ENCODE data around the gene OPCML.

The OPCML gene

GRCh38 chr11:132865623-132866022 is 666.7 kb downstream of the OPCML start:
- Mint-ChIP-seq H3K27ac (no peak overlapping the region), H3K4me1 (ENCODE audit: low read depth) (no peaks in the 10 kb centered on the region), H3K27me3 (ENCODE audit: low read depth) (no peaks in the 10 kb centered on the region), H3K36me3 (ENCODE audit: low read depth) (no peaks in the 10 kb centered on the region), H3K4me3 (no peak overlapping the region), H3K9me3 (peaks cover 4% of the 10 kb centered on the region)
- no peak for DNase-seq (ENCODE audit: low spot score)

GRCh38 chr11:132864811-132865576 is 667.3 kb downstream of the OPCML start:
- Mint-ChIP-seq H3K27me3 (ENCODE audit: low read depth) (no peaks in the 10 kb centered on the region), H3K9me3 (peaks cover 3% of the 10 kb centered on the region), H3K4me1 (ENCODE audit: low read depth) (no peaks in the 10 kb centered on the region), H3K4me3 (no peak overlapping the region), H3K27ac (no peak overlapping the region), H3K36me3 (ENCODE audit: low read depth) (no peaks in the 10 kb centered on the region)
- DNase-seq (ENCODE audit: low spot score) = no peak

- no peak for DNase-seq (ENCODE audit: low spot score)
- Mint-ChIP-seq H3K27me3 (ENCODE audit: low read depth) (no peaks in the 10 kb centered on the region), H3K9me3 (no peaks in the 10 kb centered on the region), H3K4me1 (ENCODE audit: low read depth) (no peaks in the 10 kb centered on the region), H3K27ac (no peak overlapping the region), H3K4me3 (no peak overlapping the region), H3K36me3 (ENCODE audit: low read depth) (no peaks in the 10 kb centered on the region)
Measured at GRCh38 chr11:132862933-132863332, 669.4 kb downstream of the OPCML start.

- H3K36me3 Mint-ChIP-seq (ENCODE audit: low read depth) = no peaks in the 10 kb centered on the region
- H3K27me3 Mint-ChIP-seq (ENCODE audit: low read depth) = no peaks in the 10 kb centered on the region
- H3K4me1 Mint-ChIP-seq (ENCODE audit: low read depth) = no peaks in the 10 kb centered on the region
- no peak overlapping the region for H3K4me3 Mint-ChIP-seq
- H3K27ac Mint-ChIP-seq = no peak overlapping the region
- H3K9me3 Mint-ChIP-seq = no peaks in the 10 kb centered on the region
- DNase-seq (ENCODE audit: low spot score) = no peak
Measured at GRCh38 chr11:132862137-132862536, 670.2 kb downstream of the OPCML start.

- Mint-ChIP-seq H3K4me1 (ENCODE audit: low read depth) (no peaks in the 10 kb centered on the region), H3K27ac (no peak overlapping the region), H3K9me3 (no peaks in the 10 kb centered on the region), H3K27me3 (ENCODE audit: low read depth) (no peaks in the 10 kb centered on the region), H3K36me3 (ENCODE audit: low read depth) (no peaks in the 10 kb centered on the region), H3K4me3 (no peak overlapping the region)
- DNase-seq (ENCODE audit: low spot score) = no peak
Measured at GRCh38 chr11:132859306-132859705, 673.0 kb downstream of the OPCML start.

- Mint-ChIP-seq H3K36me3 (ENCODE audit: low read depth) (no peaks in the 10 kb centered on the region), H3K4me1 (ENCODE audit: low read depth) (no peaks in the 10 kb centered on the region), H3K4me3 (no peak overlapping the region), H3K27me3 (ENCODE audit: low read depth) (no peaks in the 10 kb centered on the region), H3K9me3 (no peaks in the 10 kb centered on the region), H3K27ac (no peak overlapping the region)
- DNase-seq (ENCODE audit: low spot score) = no peak
Measured at GRCh38 chr11:132858223-132858622, 674.1 kb downstream of the OPCML start.

- H3K27ac Mint-ChIP-seq = no peak overlapping the region
- no peaks in the 10 kb centered on the region for H3K27me3 Mint-ChIP-seq (ENCODE audit: low read depth)
- H3K36me3 Mint-ChIP-seq (ENCODE audit: low read depth) = no peaks in the 10 kb centered on the region
- no peak overlapping the region for H3K4me3 Mint-ChIP-seq
- no peak for DNase-seq (ENCODE audit: low spot score)
- no peaks in the 10 kb centered on the region for H3K9me3 Mint-ChIP-seq
- H3K4me1 Mint-ChIP-seq (ENCODE audit: low read depth) = no peaks in the 10 kb centered on the region
Measured at GRCh38 chr11:132856032-132856431, 676.3 kb downstream of the OPCML start.

GRCh38 chr11:132855516-132855915 is 676.8 kb downstream of the OPCML start:
- no peaks in the 10 kb centered on the region for H3K27me3 Mint-ChIP-seq (ENCODE audit: low read depth)
- no peaks in the 10 kb centered on the region for H3K4me1 Mint-ChIP-seq (ENCODE audit: low read depth)
- no peaks in the 10 kb centered on the region for H3K9me3 Mint-ChIP-seq
- no peak for DNase-seq (ENCODE audit: low spot score)
- no peak overlapping the region for H3K4me3 Mint-ChIP-seq
- no peaks in the 10 kb centered on the region for H3K36me3 Mint-ChIP-seq (ENCODE audit: low read depth)
- no peak overlapping the region for H3K27ac Mint-ChIP-seq

GRCh38 chr11:132853886-132854285 is 678.4 kb downstream of the OPCML start:
- DNase-seq (ENCODE audit: low spot score) = no peak
- H3K4me3 Mint-ChIP-seq = no peak overlapping the region
- H3K4me1 Mint-ChIP-seq (ENCODE audit: low read depth) = no peaks in the 10 kb centered on the region
- H3K27ac Mint-ChIP-seq = no peak overlapping the region
- no peaks in the 10 kb centered on the region for H3K36me3 Mint-ChIP-seq (ENCODE audit: low read depth)
- H3K9me3 Mint-ChIP-seq = no peaks in the 10 kb centered on the region
- H3K27me3 Mint-ChIP-seq (ENCODE audit: low read depth) = no peaks in the 10 kb centered on the region

- H3K36me3 Mint-ChIP-seq (ENCODE audit: low read depth) = no peaks in the 10 kb centered on the region
- no peak overlapping the region for H3K27ac Mint-ChIP-seq
- H3K4me1 Mint-ChIP-seq (ENCODE audit: low read depth) = no peaks in the 10 kb centered on the region
- no peaks in the 10 kb centered on the region for H3K27me3 Mint-ChIP-seq (ENCODE audit: low read depth)
- no peak for DNase-seq (ENCODE audit: low spot score)
- H3K9me3 Mint-ChIP-seq = no peaks in the 10 kb centered on the region
- no peak overlapping the region for H3K4me3 Mint-ChIP-seq
Measured at GRCh38 chr11:132852361-132852760, 679.9 kb downstream of the OPCML start.

GRCh38 chr11:132851247-132851646 is 681.1 kb downstream of the OPCML start:
- no peaks in the 10 kb centered on the region for H3K4me1 Mint-ChIP-seq (ENCODE audit: low read depth)
- H3K4me3 Mint-ChIP-seq = no peak overlapping the region
- DNase-seq (ENCODE audit: low spot score) = no peak
- no peaks in the 10 kb centered on the region for H3K27me3 Mint-ChIP-seq (ENCODE audit: low read depth)
- H3K9me3 Mint-ChIP-seq = no peaks in the 10 kb centered on the region
- H3K36me3 Mint-ChIP-seq (ENCODE audit: low read depth) = no peaks in the 10 kb centered on the region
- H3K27ac Mint-ChIP-seq = no peak overlapping the region

GRCh38 chr11:132850266-132850665 is 682.0 kb downstream of the OPCML start:
- no peaks in the 10 kb centered on the region for H3K27me3 Mint-ChIP-seq (ENCODE audit: low read depth)
- no peak overlapping the region for H3K4me3 Mint-ChIP-seq
- no peak for DNase-seq (ENCODE audit: low spot score)
- no peaks in the 10 kb centered on the region for H3K36me3 Mint-ChIP-seq (ENCODE audit: low read depth)
- no peaks in the 10 kb centered on the region for H3K4me1 Mint-ChIP-seq (ENCODE audit: low read depth)
- H3K9me3 Mint-ChIP-seq = no peaks in the 10 kb centered on the region
- H3K27ac Mint-ChIP-seq = no peak overlapping the region

- no peak for DNase-seq (ENCODE audit: low spot score)
- no peaks in the 10 kb centered on the region for H3K36me3 Mint-ChIP-seq (ENCODE audit: low read depth)
Measured at GRCh38 chr11:132848336-132848735, 684.0 kb downstream of the OPCML start.

GRCh38 chr11:132846075-132846474 is 686.2 kb downstream of the OPCML start:
- no peak for DNase-seq (ENCODE audit: low spot score)
- no peaks in the 10 kb centered on the region for H3K27me3 Mint-ChIP-seq (ENCODE audit: low read depth)
- no peaks in the 10 kb centered on the region for H3K4me1 Mint-ChIP-seq (ENCODE audit: low read depth)
- no peak overlapping the region for H3K4me3 Mint-ChIP-seq
- H3K27ac Mint-ChIP-seq = no peak overlapping the region
- H3K36me3 Mint-ChIP-seq (ENCODE audit: low read depth) = no peaks in the 10 kb centered on the region
- no peaks in the 10 kb centered on the region for H3K9me3 Mint-ChIP-seq

More at GRCh38 chr11:132848336-132848735, 684.0 kb downstream of the OPCML start:
- no peaks in the 10 kb centered on the region for H3K27me3 Mint-ChIP-seq (ENCODE audit: low read depth)
- no peaks in the 10 kb centered on the region for H3K9me3 Mint-ChIP-seq
- no peak overlapping the region for H3K27ac Mint-ChIP-seq
- no peaks in the 10 kb centered on the region for H3K4me1 Mint-ChIP-seq (ENCODE audit: low read depth)
- no peak overlapping the region for H3K4me3 Mint-ChIP-seq
